Fibroblast of lung (primary cell): ENCODE measurements around the gene SACM1L. TPM values are rescaled to one million over a fixed set of nuclear protein-coding genes. Genes with fewer than 3 reads are reported as not detected.

Source experiments
- DNase-seq, 2 donors: peaks; one replicate each; pipeline versions ENCODE4 v3.0.0 to v3.0.0-alpha.2; 2010; ENCODE audit warnings: low read depth in 2 of 2
- H2AFZ ChIP-seq: 2 replicates; pipeline ENCODE4 v1.5.1; 2012; ENCODE audit warnings: low read length, control low read depth, inconsistent platforms
- H3K27ac ChIP-seq: 2 replicates; pipeline ENCODE4 v1.5.1; 2011; ENCODE audit warnings: low read length, control low read depth; ENCODE audit not compliant: insufficient read depth
- H3K27me3 ChIP-seq: 2 replicates; pipeline ENCODE4 v1.5.1; 2011; ENCODE audit warnings: mild to moderate bottlenecking, low read length; ENCODE audit not compliant: control insufficient read depth, insufficient read depth
- H3K36me3 ChIP-seq: 2 replicates; pipeline ENCODE4 v1.5.1; 2011; ENCODE audit warnings: low read length; ENCODE audit not compliant: control insufficient read depth, insufficient read depth
- H3K4me1 ChIP-seq: 2 replicates; pipeline ENCODE4 v1.5.1; 2011; ENCODE audit warnings: low read length; ENCODE audit not compliant: control insufficient read depth, insufficient read depth; ENCODE audit errors: extremely low read depth
- H3K4me2 ChIP-seq: 2 replicates; pipeline ENCODE4 v1.5.1; 2011; ENCODE audit warnings: low read length, control low read depth; ENCODE audit not compliant: insufficient read depth; ENCODE audit errors: extremely low read depth
- H3K4me3 ChIP-seq, 4 experiments: fragments of 200-600 bp in 1 of 4; sonication (generic) in 1 of 4; replicated peaks in 1 of 4; 2 replicates each; pipeline ENCODE4 v1.5.1; 2011 to 2016; ENCODE audit warnings: low read length in 4 of 4, low read depth in 3 of 4, mild to moderate bottlenecking in 3 of 4, control low read depth in 2 of 4, inconsistent platforms in 1 of 4, mixed read lengths in 1 of 4; ENCODE audit not compliant: insufficient read depth in 1 of 4; ENCODE audit errors: control extremely low read depth in 1 of 4
- H3K79me2 ChIP-seq: 2 replicates; pipeline ENCODE4 v1.5.1; 2012; ENCODE audit warnings: mild to moderate bottlenecking, low read length, inconsistent platforms; ENCODE audit not compliant: control insufficient read depth, insufficient read depth
- H3K9ac ChIP-seq: 2 replicates; pipeline ENCODE4 v1.5.1; 2011; ENCODE audit warnings: mild to moderate bottlenecking, low read length, control low read depth; ENCODE audit not compliant: insufficient read depth
- H3K9me3 ChIP-seq: 2 replicates; pipeline ENCODE4 v1.5.1; 2012; ENCODE audit warnings: low read depth, low read length; ENCODE audit not compliant: control insufficient read depth, insufficient read depth
- H4K20me1 ChIP-seq: 2 replicates; pipeline ENCODE4 v1.5.1; 2011; ENCODE audit warnings: low read length; ENCODE audit not compliant: control insufficient read depth, insufficient read depth; ENCODE audit errors: extremely low read depth
- CTCF ChIP-seq, 2 donors: IDR thresholded peaks in 1 of 2; conservative IDR thresholded peaks in 1 of 2; 1 replicate in 1 of 2; 2 replicates in 1 of 2; pipeline ENCODE4 v1.5.1; 2011 to 2012; ENCODE audit warnings: low read length in 2 of 2, control low read depth in 1 of 2, inconsistent platforms in 1 of 2, low read depth in 1 of 2, mild to moderate bottlenecking in 1 of 2
- EZH2 ChIP-seq: IDR thresholded peaks from 2 replicates; pipeline ENCODE4 v1.5.1; 2012; ENCODE audit warnings: low read length, control low read depth, mild to moderate bottlenecking; ENCODE audit errors: missing control alignments
- polyA plus RNA-seq, 2 donors: library from polyadenylated mRNA; depleted of rRNA in 1 of 2; stranded (reverse) in 1 of 2; unstranded in 1 of 2; fragments of >200 nt; gene quantifications; 2 replicates each; pipeline ENCODE4 v1.2.1, GENCODE V29; 2011 to 2012; ENCODE audit warnings: missing spikeins in 1 of 2
- total RNA-seq: library from RNA; depleted of rRNA; stranded (reverse); fragments of >200 nt; gene quantifications from 2 replicates; pipeline ENCODE4 v1.2.1, GENCODE V29; 2014

Gene SACM1L
- total and polyA plus RNA-seq, 2 donors (not counting 1 experiment from before 2014, with no cell fraction given): 33.3 to 41.8 TPM

DNA sequence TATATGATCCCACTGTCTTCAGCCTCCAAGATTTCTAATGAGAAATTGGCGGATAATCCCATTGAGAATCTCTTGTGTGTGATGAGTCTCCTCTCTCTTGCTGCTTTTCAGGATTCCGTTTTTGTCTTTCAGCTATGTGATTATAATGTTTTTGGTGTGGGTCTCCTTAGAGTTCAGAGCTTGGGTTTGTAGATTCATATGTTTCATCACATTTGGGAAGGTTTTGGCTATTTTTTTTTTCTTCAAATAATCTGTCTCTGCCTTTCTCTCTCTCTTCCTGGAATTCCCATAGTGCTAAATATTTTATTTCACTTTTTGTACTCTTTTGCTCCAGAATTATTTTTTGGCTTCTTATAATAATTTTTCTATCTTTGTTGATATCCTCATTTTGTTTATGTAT lies 40.4 kb downstream of the SACM1L start:
- Histone ChIP-seq H3K27ac (no peak overlapping the region), H3K4me1 (no peaks in the 10 kb centered on the region), H3K79me2 (no peaks in the 10 kb centered on the region), H3K9ac (no peak overlapping the region), H3K4me3 (no peak overlapping the region), H2AFZ (no peak overlapping the region), H3K27me3 (no peaks in the 10 kb centered on the region), H3K36me3 (peaks cover 2% of the 10 kb centered on the region), H4K20me1 (no peaks in the 10 kb centered on the region), H3K4me2 (no peak overlapping the region), H3K9me3 (no peaks in the 10 kb centered on the region)
- DNase-seq: no peak
- TF ChIP-seq CTCF (conservative IDR thresholded peaks at IDR 0.05 in 1 of 2, IDR thresholded peaks at IDR 0.05 in 1 of 2; ENCODE audit: low read depth in 1 of 2, low read length in 2 of 2): no peak
- no peak for TF ChIP-seq EZH2

DNA sequence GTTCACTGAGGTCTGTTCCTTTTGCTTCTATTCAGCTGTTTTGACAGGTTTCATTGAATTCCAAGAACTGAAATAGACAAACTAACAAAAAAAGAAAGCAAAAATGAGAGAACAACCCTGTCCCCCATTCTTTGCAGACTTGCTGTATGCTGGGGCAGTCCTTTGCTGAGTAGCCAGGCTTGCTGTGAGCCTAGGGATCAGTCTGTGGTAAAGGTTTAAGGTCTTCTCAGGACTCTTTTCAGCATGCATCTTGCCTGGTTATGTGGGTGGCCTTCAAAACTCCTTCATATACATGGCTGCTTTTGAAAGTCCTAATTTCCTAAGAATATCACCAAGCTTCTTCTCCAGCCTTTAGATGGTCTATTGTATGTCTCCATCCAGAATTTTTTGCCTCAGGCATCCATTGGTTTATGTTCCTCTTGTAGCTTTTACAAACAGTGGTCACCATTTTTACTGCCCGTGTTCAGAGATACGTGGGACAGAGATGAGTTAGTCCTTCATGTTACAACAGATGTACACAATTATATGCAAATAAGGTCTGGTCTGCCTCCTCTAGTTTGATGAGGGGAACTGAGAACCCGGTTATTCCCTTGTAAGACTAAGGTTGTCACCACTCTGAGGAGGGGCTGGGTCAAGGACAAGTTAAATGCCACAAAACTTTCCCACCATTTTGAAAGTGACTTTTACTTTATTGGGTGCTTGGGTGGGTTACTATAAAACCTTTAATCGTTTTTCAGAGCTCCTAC lies 41.4 kb downstream of the SACM1L start:
- Histone ChIP-seq H3K4me2 (no peak overlapping the region), H3K4me3 (no peak overlapping the region), H2AFZ (no peak overlapping the region), H3K9me3 (no peaks in the 10 kb centered on the region), H4K20me1 (no peaks in the 10 kb centered on the region), H3K27ac (no peak overlapping the region), H3K27me3 (no peaks in the 10 kb centered on the region), H3K36me3 (peaks cover 2% of the 10 kb centered on the region), H3K79me2 (no peaks in the 10 kb centered on the region), H3K9ac (no peak overlapping the region), H3K4me1 (no peaks in the 10 kb centered on the region)
- no peak for DNase-seq
- TF ChIP-seq EZH2: no peak
- TF ChIP-seq CTCF (conservative IDR thresholded peaks at IDR 0.05 in 1 of 2, IDR thresholded peaks at IDR 0.05 in 1 of 2; ENCODE audit: low read depth in 1 of 2, low read length in 2 of 2): no peak

- H3K9ac ChIP-seq: no peak overlapping the region
- no peak overlapping the region for H3K4me3 ChIP-seq
- DNase-seq: no peak
- no peaks in the 10 kb centered on the region for H3K79me2 ChIP-seq
- TF ChIP-seq EZH2 (no peak), CTCF (conservative IDR thresholded peaks at IDR 0.05 in 1 of 2, IDR thresholded peaks at IDR 0.05 in 1 of 2; ENCODE audit: low read depth in 1 of 2, low read length in 2 of 2) (no peak)
- peaks cover 5% of the 10 kb centered on the region for H3K36me3 ChIP-seq
- no peaks in the 10 kb centered on the region for H4K20me1 ChIP-seq
- no peak overlapping the region for H3K4me2 ChIP-seq
- H3K4me1 ChIP-seq: no peaks in the 10 kb centered on the region
- H3K27me3 ChIP-seq: no peaks in the 10 kb centered on the region
- H2AFZ ChIP-seq: no peak overlapping the region
- no peaks in the 10 kb centered on the region for H3K9me3 ChIP-seq
- no peak overlapping the region for H3K27ac ChIP-seq
Observed at GRCh38 chr3:45736707-45737106, 47.5 kb downstream of the SACM1L start.
